ENCODE results near the gene DUSP16. TPM values are rescaled to one million over a fixed set of nuclear protein-coding genes. Genes with fewer than 3 reads are reported as not detected.

Gene DUSP16
- total and polyA plus RNA-seq, 2 of the 8 experiments (the other 6 are each of a cell fraction or from before 2014, with no cell fraction given) = 31.6 to 55.9 TPM

- TF ChIP-seq HDAC2 (IDR thresholded peaks at IDR 0.05; ENCODE audit: borderline replicate concordance in 1 of 2, low read depth in 2 of 2, low read length in 2 of 2) (no peak), BCL11A (IDR thresholded peaks at IDR 0.05; ENCODE audit: low read depth in 2 of 2, low read length in 2 of 2) (no peak), TAF7 (optimal IDR thresholded peaks at IDR 0.05; ENCODE audit: borderline replicate concordance, low read depth, low read length) (no peak)
Observed at GRCh38 chr12:12486661-12487240, 75.9 kb downstream of the DUSP16 start (continued).
